Subcutaneous adipose tissue (tissue), 4 donors: ENCODE results near the gene ATP5PB. TPM values are rescaled to one million over a fixed set of nuclear protein-coding genes. Genes with fewer than 3 reads are reported as not detected.

Source experiments
- total RNA-seq, 4 donors: library from RNA; depleted of rRNA; stranded (reverse); fragments of >200 nt; gene quantifications; one replicate each; pipeline ENCODE4 v1.1.0, GENCODE V29; 2016
- TF ChIP-seq, protein P1 (sequence below): fragments of 450-650 bp; IDR thresholded peaks from one replicate; pipeline ENCODE4 v1.5.1; 2016; ENCODE audit warnings: low read depth, mild to moderate bottlenecking, control low read depth, antibody characterized with exemption, moderate library complexity

The ATP5PB gene
- total RNA-seq, 4 donors from 2014 or later = 114 to 272 (median 152) TPM

DNA sequence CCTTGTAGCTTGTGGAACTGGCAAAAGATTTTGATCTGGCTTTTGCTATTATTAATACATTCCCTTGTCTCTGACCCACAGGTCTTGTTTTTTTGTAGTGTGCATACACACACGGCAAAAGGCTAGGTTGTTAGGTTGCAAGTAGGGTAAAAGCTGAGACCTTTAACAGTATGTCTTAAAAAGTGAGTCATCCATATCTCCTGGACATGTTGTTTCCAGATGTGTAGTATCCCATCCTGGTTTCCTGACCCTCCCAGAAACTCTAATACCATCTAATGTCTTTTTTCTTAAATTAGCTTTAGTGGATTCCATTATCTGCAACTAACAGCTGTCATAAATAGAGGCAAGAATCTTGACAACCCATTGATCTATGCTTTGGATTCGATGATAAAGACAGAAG, 36.4 kb upstream of the ATP5PB start:
- TF ChIP-seq, protein P1, sequence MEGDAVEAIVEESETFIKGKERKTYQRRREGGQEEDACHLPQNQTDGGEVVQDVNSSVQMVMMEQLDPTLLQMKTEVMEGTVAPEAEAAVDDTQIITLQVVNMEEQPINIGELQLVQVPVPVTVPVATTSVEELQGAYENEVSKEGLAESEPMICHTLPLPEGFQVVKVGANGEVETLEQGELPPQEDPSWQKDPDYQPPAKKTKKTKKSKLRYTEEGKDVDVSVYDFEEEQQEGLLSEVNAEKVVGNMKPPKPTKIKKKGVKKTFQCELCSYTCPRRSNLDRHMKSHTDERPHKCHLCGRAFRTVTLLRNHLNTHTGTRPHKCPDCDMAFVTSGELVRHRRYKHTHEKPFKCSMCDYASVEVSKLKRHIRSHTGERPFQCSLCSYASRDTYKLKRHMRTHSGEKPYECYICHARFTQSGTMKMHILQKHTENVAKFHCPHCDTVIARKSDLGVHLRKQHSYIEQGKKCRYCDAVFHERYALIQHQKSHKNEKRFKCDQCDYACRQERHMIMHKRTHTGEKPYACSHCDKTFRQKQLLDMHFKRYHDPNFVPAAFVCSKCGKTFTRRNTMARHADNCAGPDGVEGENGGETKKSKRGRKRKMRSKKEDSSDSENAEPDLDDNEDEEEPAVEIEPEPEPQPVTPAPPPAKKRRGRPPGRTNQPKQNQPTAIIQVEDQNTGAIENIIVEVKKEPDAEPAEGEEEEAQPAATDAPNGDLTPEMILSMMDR = no peak

DNA sequence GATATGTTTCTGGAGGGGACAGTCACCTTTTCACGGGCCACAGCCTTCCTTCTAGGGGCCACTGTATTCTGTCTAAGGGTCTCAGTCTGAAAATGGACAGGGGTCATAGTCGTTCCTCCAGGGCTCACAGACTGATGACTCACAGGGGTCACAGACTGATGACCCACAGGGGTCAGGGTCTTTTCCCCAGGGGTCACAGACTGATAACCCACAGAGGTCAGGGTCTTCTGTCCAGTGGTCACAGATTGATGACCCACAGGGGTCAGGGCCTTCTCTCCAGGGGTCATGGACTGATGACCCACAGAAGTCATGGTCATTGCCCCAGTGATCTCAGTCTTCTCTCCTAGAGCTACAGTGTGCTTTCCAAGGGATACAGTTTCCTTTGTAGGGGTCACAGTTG, 34.5 kb upstream of the ATP5PB start:
- TF ChIP-seq, protein P1 = no peak

DNA sequence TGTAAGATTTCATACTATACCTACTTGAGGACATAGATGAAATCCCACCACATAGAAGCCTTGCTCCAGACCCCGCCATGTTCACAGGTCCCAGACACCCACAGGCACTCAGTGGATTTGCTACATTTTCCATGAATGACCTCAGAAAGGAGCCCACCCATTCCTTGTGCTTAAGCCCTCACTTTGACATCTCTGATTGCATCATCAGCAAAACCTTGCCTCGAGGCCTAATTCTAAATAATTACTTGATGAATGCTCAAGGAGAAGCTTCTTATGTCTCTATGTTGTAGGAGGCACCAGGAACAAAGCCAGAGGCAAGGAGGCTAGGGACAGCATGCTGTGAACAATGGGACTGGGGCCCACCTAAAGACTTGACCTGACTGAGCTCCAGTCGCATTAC, 33.8 kb upstream of the ATP5PB start:
- TF ChIP-seq, protein P1 = no peak

DNA sequence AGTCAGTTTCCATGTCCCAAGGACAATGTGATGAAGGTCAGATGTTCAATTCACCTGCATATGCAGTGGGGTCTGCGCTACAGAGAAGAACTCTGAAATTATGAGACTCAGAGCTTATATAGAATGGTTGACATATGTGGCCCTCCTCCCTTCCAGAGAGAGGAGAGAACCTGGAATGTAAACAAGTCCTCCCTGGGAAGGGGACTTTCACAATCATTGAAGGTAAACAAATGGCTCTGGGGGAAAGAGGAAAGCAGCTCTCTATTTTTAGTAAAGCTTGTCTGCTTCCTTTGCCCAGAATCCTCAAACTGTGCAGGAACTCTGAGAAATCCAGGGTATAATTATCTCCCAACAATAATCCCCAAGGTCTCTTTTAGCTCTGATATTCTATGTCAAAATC, 31.5 kb upstream of the ATP5PB start:
- TF ChIP-seq, protein P1 = no peak

DNA sequence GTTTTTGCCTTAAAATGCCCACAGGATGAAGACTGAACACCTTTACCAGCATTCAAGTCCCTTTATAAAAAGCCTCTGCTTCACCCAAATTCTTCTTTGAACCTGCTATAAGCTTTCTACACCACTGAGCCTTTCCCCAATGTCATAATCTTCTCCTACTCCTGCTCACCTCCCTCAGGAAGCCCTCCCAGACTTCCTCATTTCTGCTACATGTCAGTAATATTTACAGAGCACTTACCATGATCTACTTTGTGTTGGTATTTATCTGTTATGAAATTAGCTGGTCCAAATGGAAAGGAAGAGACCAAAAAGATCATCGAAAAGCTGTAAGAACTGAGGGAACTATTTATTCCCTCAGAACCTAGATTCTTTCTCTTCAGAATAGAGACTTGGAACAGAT, 30.2 kb upstream of the ATP5PB start:
- TF ChIP-seq, protein P1 = no peak

DNA sequence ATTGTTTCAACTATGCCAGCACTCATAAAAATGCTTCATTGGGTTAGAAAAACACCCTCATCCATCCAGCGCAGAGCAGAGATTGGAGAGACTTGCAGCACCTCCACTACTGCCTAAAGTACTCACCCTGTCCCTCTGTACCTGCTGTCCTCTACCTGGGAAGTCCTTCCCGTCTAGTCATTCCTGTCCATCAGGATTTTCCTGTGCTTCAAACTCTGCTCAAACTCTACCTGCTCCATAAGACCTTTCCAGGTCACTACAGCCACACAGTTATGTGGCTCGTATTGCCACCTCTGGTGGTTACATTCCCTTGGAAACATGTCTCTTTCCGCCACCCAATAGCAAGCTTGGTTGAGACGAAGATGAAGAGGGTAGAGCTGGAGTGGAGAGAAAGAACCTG, 28.9 kb upstream of the ATP5PB start:
- TF ChIP-seq, protein P1 = no peak

DNA sequence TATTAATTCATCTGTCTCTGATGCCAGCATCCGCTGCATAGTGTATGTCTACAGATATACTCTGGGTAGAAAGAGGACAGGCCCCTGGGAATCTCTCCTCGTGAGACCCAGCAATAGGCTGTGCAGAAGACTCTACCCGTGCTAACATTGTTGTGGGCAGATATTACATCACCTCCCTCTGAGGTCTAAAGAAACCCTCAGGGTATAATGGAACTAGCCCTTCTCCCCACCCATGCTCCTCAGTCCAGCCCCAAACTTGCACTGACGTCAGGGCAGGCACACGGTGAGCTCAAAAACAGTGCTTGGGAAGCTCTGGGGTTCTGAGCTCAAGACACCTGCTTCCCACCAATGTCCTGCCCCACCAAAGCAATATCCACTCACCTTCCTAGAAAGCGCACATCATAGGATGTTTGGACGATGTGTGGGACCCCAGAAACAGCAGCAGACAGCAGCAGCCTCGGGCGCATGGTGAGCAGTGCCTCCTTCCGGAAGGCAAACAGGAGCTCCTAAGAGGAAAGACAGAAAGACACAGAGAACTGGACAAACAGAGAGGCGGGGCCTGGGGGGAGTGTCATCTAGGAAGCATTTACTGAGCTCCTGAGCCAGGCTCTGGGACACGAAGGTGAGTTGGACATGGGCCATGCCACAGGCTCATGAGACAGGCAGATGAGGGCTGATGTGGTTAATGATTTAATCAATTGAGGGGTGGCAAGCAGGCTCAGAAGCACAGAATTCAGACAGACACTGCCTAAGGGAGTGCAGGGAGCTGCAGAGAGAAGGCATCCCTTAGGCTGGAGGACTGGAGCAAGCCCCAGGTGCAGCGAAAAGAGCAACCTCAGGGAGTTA, 26.5 kb upstream of the ATP5PB start:
- TF ChIP-seq, protein P1 = no peak
